ENCODE data around the gene AK5.
"Not testable (repeated sequence)": the region's sequence is repeated elsewhere in the genome, so short reads cannot be mapped to it uniquely, and the experiment has no call there.

AK5 gene

DNA sequence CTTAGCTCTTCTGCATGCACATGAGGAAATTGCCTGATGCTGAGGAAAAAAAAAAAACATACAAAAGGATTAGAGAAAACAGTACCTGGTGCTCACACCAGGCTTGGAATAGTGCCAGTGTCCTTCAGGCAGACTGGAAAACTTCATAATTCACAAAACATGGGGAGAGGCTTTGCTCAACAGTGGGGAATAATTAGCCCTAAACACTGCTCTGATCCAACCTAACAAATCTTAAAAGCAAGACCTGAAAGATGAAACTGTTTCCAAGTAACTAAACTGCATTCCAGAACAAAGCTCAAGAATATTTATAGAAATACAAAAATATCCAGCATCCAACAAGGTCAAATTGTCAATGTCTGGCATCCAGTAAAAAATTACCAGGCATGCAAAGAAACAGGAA, 124.8 kb downstream of the AK5 start:
- DNase-seq: peak; percentile 67

DNA sequence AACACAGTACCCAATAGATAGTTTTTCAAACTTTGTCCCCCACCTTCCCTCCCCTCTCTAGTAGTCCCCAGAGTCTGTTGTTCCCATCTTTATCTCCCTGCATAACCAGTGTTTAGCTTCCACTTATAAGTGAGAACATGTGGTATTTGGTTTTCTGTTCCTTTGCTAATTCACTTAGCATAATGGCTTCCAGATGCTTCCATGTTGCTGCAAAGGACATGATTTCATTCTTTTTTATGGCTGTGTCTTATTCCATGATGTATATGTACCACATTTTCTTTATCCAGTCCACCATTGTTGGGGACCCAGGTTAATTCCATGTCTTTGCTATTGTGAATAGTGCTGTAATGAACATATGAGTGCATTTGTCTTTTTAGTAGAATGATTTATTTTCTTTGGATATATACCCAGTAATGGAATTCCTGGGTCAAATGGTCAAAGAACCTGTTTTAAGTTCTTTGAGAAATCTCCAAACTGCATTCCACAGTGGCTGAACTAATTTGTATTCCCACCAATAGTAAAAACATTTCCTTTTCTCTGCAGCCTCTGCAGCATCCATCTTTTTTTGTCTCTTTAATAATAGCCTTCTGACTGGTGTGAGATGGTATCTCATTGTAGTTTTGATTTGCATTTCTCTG, 126.0 kb downstream of the AK5 start:
- DNase-seq: no peak

DNA sequence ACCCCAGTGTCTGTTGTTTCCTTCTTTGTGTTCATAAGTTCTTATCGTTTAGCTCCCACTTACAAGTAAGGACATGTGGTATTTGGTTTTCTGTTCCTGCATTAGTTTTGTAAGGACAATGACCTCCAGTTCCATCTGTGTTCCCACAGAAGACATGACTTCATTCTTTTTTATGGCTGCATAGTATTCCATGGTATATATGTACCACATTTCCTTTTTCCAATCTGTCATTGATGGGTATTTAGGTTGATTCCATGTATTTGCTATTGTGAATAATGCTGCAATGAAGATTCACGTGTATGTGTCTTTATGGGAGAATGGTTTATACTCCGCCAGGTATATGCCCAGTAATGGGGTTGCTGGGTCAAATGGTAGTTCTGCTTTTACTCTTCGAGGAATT, 127.1 kb downstream of the AK5 start:
- not testable (repeated sequence) for DNase-seq

DNA sequence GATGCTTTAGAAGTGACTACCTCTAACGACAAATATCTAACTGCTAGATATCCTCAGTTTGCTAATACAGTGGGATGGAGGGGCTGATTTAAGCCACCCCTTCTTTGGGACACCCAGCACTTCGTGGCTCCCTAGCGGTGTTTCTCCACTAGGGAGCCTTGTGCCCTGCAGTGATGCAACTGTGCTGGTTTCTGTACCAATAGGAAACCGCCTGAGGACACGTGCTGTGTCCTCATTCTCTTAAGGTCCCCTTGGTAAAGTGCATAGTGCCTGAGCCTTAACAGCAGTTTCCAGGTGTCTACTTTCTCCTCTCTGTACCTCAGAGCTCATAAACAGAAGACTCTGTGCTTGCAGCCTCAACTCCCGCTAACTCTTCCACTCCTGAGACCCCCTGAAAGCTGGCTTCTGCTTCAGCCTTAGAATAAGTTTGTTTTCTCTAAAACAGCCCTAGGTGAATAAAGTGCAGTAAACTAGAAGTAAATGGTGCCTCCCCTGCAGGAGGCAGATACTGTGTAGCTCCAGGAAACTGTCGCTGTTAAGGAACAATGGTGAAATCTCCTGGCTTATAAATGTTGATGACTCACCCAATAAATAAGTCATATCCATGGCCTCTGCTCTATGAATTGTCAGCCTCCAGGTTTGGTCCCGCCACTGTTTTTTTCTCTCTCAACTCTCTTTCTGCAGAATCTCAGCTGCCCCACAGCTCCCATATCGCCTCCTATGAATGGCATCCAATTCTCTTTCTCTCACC, 130.4 kb downstream of the AK5 start:
- peak; percentile 57 for DNase-seq

DNA sequence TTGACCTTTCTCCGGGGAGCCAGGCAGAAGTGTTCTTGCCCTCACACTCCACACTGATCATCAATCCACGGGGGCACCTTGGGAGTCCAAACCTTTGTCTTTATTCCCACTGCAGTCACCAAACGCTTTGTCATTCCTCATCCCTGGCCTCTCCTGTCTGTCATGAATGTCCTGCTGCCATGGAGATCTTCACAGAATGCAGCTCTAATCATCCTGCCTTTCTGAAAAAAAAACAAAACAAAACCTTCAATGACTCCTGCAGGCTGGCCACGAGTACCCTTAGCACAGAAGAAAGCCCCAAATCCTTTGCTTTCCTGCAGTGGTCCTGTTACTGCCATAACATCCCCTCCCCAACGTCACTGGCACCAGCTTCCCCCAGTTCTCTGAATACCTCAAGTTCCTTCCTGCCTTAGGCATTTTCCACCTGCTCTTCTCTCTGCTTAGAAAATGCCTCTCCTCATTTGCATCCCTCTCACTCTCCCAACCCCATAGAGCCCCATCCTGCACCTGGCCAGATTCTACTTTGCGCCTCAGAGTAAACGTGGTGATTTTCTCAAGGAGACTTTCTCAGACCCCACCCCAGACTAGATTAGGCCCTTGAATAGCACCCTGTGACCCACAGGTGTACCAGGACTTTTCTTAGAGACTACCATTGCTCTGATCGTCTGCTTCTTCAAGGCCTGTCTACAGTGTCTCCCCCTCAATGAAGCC, 131.2 kb downstream of the AK5 start:
- peak; percentile 57 for DNase-seq

DNA sequence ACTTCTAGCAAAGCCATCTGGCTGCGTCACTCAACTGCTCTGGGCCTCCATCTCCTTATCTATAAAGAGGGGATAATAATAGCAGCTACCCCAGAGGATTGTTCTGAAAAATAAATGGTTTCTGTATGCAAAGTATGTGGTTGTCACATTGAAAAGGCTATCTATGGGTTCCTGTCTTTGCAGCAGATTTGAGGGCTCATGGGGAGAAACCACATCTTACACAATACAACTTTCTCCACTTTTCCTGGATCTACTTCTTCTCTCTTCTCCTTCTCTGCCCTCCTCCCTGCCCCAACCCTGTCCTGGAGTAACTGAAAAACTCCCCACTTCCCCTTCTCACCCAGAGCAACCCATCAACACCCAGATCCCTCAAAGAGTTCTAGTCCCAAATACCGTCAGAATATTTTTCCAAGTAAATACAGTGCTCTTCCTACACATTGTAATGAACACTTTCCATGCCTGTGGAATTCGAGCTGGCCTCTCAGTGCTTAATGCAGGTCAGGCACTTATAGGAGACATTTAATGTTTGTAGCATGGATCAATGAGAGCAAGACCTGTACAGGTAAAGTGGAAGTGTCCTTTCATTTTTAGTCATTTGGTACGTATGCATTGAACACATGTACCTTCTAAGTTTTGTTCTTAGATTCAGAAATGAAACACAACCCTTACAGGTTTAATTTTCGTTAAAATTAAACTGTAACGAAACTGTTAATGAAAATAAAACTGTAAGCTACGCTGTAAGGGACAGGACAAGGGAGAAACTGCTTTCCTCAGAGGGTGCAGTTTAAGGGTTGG, 131.9 kb downstream of the AK5 start:
- DNase-seq: no peak

DNA sequence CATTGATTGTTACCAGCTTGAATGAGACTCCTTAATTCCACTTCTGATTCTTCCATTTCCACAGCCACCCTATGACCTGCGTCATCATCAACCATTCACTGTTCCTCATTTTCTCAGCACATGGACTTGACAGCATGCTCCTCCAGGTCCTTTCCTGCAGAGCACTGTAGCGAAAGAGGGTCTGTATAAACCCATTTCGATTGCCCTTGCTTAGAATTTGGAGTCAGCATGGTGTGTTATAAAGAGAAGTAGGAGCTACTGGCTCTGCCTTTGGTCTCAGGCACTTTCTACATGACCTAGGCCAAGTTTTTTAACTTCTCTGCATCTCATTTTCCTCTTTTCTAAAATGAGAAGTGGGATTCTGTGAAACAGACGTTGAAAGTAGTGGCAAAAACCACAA, 133.8 kb downstream of the AK5 start:
- no peak for DNase-seq

DNA sequence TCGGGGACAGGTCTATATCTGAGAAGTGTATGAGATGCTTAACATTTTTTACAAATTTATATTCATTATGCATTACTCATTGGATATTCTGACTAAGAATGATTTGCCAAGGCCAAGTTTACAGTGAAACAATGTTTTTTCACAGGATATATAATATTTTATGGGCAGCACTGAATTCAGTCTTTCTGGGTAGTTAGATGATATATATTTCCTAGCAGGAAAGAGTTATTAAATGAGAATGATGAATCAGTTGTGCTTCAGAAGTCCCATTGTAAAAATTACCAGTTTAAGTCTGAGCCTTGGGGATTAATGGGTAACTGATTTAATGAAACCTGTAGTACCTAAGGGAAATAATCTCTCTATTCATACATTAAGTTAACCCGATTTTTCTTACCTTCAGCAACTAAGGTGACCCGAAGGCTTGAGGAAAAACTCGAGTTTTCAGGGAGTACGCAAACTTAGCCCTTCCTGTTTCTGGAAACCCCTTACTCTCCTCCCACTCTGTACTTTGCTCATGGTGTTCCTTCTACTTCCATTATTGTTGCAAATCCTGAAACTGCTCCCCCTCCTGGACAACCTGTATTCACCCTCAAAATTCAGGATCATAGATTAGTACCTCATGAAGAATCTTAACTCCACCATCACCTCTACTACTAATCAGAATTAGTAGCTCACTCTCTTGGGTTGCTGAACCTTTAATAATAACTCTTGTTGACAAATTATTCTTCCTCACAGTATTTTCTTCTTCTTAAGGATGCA, 135.1 kb downstream of the AK5 start:
- DNase-seq: peak; percentile 20

DNA sequence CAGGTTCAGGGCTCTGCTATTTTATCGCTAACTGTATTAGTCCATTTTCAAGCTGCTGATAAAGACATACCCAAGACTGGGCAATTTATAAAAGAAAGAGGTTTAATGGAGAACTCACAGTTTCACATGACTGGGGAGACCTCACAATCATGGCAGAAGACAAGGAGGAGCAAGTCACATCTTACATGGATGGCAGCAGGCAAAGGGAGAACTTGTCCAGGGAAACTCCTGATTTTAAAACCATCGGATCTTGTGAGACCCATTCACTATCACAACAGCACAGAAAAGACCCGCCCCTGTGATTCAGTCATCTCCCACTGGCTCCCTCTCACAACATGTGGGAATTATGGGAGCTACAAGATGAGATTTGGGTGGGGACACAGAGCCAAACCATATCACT, 136.2 kb downstream of the AK5 start:
- DNase-seq: not testable (repeated sequence)

DNA sequence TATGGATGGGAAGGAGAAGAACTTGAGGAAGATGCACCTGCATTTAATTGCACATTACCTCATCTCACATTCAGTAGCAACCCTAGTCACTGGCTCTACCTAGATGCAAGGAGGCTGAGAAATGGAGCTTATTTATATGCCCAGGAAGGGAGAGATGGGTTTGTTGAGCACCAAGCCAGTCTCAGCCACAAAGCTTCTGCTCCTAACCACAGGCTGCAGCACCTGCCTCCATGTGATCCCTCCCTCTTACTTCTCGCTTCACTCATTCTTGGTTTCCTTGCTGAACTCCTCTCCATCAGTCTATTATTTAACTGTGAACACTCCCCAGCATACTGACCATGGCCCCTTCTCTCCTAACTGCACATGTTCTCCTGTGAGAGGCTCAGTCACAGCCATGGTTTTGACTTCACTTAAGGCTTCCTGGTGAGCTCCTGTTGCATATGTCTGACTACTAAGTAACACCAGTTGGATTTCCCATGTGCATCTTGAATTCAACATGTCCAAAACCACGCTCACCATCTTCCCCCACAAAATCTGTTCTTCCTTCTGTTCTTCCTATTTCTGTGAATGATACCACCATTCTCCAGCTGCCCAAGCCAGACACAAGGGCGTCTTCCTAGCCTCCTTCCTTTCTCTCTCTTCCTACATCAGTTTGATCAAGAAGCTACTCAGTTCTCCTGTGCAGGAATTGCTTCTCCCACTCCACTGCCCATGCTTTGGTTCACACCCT, 139.8 kb downstream of the AK5 start:
- no peak for DNase-seq

DNA sequence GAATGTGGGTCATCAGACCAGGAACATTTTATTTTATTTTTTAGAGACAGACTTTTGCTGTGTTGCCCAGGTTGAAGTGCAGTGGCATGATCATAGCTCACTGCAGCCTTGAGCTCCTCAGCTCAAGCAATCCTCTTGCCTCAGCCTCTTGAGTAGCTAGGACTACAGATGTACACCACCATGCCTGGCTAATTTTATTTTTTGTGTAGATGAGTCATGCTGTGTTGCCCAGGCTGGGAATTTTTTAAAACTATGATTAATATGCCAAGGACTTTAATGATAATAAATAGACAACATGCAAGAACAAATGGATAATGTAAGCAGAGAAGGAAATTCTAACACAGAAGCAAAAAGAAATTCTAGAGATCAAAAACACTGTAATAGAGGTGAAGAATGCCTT, 142.4 kb downstream of the AK5 start:
- no peak for DNase-seq

DNA sequence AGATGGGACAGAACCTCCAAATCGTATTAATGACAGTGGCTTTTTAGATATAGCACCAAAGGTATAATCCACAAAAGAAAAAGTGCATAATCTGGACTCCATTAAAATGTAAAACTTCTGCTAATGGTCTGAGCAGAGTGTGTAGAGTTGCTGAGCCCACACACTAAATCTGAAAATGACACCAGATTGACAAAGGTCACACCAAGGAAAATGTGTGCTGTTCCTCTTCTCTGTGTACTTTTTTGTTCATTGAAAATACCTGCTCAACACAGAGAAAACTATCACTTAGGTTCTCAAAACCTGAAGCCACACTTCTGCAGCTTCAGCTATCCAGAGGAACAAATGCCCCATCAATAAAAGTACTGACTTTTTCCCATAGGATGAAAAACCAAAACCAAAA, 146.2 kb downstream of the AK5 start:
- DNase-seq: no peak

DNA sequence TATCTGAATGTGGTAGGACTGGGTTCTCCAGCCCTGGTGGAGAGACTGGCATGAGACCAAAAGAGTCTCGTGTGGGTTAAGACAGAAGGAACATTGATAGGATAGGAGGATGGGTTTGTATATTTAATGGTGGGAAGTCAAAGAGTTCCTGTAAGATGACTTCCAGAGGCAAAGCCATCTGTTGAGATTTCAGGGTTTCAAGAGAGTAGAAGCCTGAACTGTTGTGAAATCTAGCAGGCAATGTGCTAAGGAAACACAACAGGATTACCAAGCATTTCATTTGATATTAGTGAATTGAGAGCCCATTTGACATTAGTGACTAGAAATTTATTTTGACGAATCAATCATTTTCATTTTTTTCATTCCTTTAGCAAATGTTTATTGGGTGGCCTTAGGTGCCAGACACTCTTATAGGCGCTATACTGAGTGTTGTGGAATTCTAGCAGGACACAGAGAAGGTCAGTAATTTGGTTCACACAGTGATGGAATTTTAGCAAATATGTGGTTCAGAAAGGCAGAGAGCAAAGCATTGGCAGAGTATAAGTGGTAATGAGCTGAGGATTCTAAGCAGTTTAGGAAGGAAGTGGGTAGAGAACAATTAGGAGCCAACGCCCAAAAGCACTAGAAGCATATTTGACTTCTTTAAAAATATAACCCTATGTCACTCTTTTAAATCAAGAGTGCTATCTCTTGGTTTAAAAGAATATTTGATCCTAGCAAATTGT, 149.3 kb downstream of the AK5 start:
- no peak for DNase-seq

DNA sequence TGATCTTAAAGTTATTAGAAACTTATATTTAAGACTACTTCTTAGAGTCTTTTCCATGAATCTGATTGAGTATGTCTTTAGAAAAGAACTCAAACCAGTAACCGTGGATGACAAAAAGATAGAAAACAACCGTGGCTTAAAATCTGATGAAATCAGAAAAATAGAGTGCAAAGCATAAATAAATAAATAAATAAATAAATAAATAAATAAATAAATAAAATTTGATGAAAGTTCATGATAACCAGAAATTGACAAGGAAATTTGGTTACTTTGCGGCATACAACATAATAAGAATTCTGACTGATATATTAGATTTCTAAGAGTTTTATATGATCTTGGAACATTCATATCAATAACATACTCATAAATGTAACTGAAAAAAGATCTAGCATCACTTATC, 152.1 kb downstream of the AK5 start:
- DNase-seq: no peak

DNA sequence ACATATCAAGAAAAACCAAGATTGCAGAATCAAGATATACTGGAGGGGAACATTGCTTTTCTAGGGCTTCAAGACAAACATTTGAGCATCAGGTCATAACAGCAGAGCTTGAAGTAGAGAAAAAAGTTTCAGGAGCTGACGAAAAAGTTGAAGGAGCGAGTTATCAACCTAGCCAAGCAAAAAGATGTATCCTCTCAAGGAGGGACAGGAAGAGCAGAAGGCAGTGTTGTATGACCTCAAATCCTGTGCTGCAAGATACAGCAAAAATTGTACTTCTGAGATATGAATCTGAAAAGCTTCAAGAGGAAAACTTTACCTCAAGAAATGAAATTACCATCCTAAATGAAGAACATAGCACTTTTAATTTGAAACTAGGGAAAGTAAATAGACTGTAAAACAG, 153.1 kb downstream of the AK5 start:
- DNase-seq: no peak

DNA sequence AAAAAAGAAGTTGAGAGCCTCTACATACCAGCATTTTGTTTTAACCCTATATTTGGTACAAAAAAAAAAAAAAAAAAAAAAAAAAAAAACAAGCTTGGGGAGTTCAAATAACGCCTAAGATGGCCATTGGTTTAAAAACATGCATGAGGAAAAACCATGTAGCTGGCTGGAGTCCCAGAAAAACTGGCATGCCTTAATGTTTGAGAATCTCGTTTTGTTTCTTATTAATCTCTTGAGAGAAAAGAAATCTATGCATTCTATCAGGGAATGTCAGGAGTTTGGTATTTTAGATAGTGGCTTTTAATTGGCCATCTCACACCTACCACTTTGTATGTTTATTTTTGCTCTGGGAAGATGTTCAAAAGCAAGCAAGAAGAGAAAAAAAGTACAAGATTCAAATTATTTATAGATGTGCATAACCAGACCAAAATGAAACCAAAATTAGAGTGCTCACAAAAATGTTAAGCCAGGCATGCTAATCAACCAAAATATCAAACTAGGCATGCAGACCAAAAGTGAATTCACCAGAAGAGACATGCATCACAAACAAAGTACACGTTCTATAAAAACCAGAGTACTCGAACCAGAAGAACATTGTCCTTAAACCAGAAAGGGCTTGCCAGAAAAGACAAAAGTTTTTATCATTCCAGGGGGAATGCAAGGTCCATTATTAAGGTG, 156.6 kb downstream of the AK5 start:
- no peak for DNase-seq

DNA sequence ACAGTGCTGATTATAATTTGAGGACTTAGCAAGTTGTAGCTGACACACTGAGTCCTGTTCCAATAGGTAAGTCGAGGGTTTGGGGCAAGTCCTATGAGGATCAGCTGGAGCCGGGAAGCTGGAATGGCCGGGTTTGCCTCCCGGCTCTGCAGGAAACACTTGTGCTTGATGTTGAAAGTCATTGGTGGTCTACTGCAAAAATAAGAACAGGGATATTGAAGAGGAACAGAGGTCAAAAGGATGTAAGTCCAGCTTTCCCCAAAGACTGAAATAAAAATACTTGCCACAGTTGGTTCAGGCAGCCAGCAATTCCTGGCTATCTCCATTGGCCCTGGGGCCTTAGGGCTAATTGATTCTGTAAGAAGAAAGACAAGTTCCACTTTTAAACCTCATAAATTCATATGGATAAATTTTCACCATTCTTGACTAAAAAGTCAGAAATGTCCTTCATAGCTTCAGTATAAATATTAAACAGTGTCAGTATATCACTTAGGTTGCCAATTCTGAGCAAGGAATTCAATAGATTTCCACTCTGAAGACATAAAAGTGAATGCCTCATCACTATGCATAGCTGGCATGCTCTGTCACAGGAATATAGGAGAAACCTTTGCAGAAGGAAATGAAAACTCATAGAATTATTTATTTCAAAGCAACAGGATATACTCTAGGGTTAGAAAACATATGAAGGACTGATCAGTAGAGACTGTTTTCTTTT, 165.2 kb downstream of the AK5 start:
- no peak for DNase-seq

DNA sequence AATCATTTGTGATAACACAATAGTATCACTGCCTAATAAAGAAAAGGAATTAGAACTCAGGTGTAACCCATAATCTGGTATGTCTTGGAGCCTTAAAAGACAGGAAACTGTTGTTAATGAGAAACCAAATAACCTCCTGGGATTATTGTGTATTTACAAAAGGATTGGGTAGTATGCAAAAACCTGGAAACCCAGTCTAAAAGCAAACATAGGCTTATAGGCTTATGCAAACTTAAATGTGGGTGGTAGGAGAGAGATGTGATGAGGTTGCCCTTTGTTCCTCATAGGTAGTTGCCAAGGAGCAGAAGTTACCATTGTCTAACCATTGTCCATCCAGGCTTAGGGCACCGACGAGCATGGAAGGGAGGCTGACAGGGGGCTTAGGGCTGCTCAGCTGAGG, 165.8 kb downstream of the AK5 start:
- DNase-seq: peak; percentile 25

DNA sequence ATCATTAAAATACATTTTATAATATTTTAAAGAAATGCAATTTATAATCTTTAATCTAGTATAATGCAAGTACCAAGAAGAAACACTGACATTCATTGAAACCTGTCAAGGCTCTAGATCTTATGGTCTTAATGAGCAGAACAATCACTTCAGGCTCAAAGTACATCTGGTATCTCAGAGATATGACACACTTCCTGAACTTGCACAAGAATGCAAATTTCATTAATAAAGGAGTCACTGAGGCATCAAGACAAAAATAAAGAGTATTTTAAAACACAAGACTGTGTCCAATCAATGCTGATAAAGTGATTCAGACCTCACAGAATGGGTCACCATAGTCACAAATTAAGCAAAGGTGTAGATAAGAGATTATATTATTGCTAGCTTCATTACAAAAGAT, 178.1 kb downstream of the AK5 start:
- no peak for DNase-seq

DNA sequence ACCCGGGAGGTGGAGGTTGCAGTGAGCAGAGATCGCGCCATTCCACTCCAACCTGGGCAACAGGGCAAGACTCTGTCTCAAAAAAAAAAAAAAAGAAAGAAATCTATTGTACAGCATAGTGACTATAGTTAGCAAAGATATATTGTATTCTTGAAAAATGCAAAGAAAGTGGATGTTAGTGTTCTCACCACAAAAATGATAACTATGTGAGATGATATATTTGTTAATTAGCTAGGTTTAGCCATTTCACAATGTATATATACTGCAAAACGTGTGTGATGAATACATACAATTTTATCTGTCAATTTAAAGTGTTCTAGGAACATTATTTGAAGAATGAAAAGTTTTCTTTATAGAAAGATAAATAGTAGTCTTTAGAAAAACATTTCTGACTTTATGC, 179.9 kb downstream of the AK5 start:
- DNase-seq: no peak
